Dermis microvascular lymphatic vessel endothelial cell (primary cell): ENCODE measurements around the gene NES. TPM values are rescaled to one million over a fixed set of nuclear protein-coding genes. Genes with fewer than 3 reads are reported as not detected.
"Not testable (repeated sequence)": the region's sequence is repeated elsewhere in the genome, so short reads cannot be mapped to it uniquely, and the experiment has no call there.

ENCODE experiments used
- DNase-seq, 2 donors: peaks; one replicate each; pipeline versions ENCODE4 v3.0.0 to v3.0.0-alpha.2; 2010; ENCODE audit warnings: low read depth in 2 of 2
- total RNA-seq: library from RNA; depleted of rRNA; stranded (reverse); fragments of >200 nt; gene quantifications from 2 replicates; pipeline ENCODE4 v1.2.1, GENCODE V29; 2014

NES gene
- total RNA-seq, 1 donor from 2014 or later = 55.1 TPM

DNA sequence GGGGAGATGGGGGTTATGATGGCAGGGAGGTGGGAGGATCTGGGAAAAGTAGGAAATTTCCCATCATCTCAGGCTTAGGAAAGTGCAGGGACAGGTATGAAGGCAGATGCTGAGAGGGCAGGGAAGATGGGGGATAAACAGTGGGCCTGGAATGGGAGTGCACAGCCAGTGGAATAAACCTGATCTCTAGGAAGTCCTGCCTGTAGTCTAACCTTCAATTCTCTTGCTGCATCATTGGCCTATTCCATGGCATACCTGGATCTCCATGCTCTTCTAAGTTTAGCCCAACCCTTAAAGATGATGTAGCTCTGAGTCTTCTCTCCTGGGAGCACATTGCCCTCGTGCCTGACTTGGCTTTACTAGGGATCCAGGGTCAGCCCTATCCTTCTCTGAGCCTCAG lies 32.6 kb downstream of the NES start:
- DNase-seq = no peak

DNA sequence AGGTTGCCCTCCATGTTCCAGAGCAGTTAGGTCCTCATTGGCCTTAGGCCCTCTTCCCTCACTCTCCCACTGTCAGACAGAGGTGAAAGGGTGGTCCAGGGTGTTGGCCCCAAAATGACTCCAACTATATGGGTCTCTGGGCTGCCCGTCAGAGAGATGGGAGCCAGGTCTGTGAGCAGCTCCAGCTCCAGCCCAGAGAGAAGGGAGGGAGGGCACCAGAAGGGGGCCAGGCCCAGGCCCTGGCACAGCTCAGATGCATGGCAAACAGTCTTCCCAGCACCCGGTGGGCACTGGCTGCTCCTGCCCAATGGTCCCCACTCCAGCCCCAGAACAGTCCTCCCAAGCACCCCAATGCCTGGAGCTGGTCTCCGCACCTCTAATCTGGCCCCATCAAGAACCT lies 33.1 kb downstream of the NES start:
- no peak for DNase-seq

DNA sequence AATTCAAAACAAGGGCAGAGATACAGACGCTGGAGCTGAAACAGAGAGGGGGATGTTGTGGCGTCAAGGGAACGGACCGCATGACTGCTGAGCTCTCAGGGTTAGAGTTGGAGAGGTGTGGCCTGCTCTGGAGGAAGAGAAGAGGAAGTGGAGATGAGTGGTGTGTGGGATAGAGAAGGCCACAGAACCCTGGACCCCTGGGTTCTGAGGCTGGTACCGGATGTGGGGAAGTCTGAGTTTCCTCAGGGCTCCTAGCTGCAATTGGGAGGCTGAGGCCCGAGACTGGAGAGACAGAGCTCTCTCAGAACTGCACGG lies 33.5 kb downstream of the NES start:
- DNase-seq = no peak

DNA sequence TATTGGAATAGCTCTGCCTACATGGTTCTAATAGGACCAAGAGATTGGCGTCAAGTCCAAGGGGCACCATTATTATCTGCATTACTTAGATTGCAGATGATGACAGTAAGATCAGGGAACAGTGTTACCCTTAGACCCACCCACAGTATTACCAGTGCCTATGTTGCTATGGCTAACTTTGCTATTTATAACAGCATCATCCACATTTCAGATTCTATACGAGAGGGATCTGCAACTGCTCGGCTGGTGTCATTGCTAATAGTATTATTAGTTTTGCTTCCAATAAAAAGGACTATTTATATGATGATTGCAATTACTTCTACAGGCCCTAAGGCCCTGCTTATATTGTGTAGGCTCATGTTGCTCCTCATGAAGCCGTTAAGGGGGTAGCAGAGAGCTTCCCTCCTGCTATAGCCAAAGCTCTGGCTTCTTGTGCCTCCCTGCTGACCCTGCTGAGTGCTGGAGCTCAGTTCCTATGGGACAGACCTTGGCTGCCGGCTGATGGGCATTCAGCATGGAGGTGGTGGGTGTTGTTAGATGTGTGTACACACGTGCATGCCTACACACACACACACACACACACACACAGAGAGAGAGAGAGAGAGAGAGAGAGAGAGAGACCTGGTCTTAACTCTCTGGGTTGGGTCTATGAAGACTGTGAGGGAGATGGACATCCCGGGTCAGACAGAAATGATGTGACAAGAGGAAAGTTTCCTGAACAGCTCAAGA lies 34.0 kb downstream of the NES start:
- DNase-seq = no peak

DNA sequence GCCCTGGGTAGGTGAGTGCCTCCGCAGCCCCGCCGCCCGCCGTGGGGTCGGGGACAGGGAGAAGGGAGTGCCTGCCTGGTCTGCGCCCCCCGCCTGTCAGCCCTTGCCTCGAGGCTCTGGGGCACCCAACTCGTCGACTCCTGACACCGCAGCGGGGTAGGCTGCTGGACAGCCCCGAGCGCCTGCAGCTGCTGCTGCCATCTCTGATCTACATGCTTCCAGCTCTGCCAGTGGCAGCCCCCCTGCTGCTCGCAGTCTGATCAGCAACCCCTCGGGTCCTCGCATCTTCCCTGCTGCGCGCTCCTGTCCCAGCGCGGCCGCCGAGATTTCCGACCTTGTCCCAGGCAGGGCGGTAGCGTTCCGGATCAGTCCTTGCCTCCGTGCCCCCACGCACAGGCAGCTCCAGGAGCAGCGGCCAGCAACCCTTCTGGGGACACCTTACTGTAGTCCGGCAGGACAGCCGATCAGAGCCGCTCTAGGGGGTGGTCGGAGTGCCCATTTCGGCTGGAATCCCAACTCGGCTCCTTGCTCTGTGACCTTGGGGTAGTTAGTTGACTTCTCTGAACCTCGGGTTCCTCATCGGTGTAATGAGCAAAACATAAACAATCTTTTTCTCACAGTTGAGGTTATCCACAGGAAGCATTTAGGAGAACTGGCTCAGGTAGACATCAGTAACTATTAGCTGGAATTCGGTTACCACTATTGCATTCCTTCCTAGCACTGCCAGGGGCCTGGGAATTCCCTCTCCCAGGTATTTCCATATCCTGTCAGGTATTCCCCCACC lies 34.8 kb downstream of the NES start:
- DNase-seq = no peak

DNA sequence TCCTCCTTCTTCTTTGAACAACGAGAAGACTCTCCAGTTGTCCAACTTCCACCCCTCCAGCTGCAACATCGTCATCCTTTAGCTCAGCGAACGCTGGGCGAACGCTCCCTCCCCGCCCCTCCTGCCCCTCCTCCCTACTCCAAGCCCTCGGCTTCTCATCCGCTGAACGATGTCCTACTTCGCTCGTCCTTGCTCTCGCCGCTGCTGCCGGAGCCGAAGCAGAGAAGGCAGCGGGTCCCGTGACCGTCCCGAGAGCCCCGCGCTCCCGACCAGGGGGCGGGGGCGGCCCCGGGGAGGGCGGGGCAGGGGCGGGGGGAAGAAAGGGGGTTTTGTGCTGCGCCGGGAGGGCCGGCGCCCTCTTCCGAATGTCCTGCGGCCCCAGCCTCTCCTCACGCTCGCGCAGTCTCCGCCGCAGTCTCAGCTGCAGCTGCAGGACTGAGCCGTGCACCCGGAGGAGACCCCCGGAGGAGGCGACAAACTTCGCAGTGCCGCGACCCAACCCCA lies 35.4 kb downstream of the NES start, which contains the start of gene BCAN:
BCAN (plus strand) TSS at position 357 of the 504 bp plus-strand sequence. CDS start 3,938 bp downstream, outside the sequence.
- DNase-seq = no peak

DNA sequence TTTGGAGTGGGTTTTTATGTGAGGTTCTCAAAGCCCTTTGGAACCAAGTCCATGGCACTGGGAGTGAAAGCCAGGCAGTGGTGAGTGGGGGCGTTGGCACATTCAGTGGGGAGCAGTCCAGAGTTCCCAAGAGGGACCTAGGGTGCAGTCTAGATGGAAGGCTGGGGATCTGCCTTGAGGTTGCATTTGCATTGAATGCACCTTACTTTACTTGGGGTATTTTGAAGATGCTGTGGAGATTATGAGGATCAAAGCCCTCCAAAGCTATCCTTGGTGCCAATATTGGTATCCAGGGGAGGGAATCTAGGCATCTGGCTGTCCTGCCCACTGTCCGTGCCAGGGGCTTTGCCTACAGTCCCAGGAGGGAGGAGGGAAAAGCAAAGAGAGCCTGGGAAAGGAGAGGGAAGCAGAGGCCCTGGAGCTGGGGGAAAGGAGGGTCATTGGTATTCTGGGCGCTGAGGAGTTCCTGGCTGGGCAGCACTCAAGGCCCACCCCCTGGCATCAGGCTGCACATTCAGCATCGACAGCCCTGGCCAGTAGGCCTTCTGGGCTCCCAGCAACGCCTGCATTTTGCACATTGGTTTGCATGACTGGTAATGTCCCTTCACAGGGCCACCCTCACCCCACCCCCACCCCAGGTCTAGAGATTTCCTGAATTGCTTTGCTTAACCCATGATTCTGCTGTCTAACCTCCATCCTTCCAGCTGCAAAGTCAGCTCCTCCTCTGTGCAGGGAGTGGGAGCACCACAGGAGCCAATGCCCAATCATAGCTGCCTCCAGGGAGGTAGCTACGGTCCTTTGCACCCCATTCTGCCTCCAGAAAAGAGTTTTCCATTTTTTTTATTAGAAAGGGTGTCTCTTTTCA lies 36.1 kb downstream of the NES start:
- DNase-seq = no peak

DNA sequence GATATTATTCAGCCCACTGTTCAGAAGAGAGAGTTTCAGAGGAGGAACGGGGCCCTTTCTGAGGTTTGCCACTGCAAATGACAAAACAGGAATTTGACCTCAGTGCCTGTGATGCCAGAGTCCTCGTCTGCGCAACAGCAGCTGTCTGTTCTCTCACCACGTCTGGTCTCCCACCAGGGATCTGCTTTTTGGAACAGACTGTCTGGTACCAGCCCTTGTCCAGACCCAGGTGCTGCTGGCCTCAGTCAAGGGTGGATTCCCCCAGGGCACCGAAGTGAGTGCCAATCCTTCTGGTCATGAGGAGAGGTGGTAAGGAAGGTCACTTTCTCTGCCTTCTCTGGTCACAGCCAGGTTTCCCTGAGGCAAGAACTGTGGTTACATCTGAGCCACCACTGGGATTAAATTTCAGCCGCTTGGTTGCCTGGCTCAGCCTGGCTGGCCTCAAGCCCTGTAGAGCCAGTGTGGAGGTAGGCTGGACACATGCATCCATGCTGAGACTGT lies 37.6 kb downstream of the NES start:
- no peak for DNase-seq

DNA sequence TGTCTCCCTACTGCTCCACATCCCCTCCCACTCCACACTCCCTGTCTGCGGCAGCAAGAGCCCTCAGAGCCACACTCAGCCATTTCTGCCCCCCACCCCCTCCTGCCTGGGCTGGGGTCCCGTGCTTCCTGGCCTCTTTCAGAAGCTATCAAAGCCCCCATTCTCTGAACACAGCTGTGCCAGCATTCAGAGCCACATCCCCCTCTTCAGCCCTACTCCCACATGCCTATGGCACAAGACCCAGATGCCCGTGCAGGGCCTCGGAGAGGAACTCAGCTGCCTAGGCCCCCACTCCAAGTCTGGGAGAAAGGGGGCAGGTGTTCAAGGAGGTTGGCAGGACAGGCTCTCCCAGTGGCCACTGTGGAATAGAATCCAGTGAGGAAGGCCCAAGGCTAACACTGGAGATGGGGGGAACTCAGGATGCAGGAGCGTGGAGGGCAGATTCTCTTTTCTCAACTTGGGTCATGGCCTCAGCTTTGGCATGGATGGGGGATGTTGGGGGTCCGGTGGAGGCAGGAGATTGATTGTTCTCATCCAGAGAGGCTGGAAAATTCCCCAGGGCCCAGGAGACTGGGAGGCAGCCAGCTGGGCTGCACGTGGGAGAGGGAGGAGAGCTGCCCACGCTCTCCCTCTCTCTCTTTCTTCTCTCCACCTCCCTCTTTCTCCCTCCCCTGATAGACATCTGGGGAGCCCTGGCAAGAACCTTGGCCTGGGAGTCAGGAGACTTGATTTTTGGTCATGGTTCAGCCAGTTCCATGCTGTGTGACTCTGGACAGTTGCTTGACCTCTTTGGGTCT lies 38.8 kb downstream of the NES start:
- no peak for DNase-seq

DNA sequence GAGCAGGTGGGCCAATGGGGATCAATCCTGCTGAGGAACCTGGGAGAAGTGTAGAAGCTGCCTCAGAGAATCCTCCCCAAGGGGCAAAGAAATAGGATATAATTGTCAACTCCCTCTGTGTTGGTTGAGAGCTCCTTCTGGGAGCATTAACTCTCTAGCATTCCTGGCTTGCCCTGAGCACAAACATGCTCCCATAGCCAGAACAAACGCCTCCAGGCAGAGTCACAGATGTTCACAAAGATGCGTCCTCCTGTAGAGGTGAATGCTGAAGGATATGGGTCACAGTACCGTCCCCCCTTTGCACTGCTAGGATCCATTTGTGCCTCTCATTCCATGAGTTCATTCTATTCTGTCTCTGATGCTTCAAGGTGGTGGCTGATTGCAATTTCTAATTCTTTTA lies 44.9 kb downstream of the NES start:
- DNase-seq = no peak

DNA sequence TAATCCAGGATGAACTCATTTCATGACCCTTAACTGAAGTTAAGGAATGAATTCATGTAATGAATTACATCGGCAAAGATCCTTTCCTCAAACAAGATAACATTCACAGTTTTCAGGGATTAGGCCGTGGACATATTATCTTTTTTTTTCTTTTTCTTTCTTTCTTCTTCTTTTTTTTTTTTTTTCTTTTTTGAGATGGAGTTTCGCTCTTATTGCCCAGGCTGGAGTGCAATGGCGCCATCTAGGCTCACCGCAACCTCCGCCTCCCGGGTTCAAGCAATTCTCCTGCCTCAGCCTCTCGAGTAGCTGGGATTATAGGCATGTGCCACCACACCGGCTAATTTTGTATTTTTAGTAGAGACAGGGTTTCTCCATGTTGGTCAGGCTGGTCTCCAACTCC lies 46.1 kb downstream of the NES start:
- not testable (repeated sequence) for DNase-seq

DNA sequence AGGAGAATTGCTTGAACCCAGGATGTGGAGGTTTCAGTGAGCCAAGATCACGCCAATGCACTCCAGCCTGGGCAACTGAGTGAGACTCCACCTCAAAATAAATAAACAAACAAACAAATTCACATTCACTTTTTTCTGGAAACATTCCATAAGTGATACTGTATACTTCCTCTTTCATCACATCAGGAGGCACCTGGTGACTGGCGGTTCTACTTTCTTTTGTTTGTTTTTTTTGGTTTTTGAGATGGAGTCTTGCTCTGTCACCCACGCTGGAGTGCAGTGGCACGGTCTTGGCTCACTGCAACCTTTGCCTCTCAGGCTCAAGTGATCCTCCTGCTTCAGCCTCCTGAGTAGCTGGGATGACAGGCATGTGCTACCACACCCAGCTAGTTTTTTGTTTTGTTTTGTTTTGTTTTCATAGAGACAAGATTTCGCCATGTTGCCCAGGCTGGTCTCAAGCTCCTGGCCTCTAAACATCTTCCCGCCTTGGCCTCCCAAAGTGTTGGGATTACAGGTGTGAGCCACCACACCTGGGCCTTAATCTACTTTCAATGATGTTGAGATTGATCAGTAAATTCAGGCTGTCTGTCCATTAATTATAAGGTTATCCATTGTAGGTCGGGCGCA lies 47.3 kb downstream of the NES start:
- DNase-seq = no peak

DNA sequence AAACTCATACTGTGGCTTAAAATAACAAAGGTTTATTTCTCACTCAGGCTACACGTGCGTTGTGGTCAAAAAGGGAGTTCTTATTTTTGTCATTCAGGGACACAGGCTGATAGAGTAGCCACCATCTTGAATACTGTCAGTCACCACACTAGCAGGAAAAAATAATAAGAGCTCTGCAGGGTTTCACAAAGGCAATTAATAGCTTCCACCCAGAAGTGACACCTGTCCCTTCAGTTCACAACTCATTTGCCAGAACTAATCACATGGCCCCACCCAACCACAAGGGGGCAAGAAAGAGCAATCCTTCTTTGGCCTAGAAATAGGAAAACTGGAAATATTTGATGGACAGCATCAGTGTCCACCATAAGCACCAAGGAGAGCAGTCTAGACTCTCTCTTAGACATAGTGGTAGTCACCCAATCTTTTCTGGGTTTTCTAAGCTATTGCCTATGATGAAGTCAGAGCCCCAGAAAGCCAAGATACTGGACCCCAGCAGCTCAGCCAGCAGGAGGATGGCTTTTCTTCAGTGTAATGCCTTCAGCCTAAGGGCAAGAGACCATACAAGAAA lies 49.8 kb downstream of the NES start:
- peak; percentile 54 to 69 for DNase-seq

DNA sequence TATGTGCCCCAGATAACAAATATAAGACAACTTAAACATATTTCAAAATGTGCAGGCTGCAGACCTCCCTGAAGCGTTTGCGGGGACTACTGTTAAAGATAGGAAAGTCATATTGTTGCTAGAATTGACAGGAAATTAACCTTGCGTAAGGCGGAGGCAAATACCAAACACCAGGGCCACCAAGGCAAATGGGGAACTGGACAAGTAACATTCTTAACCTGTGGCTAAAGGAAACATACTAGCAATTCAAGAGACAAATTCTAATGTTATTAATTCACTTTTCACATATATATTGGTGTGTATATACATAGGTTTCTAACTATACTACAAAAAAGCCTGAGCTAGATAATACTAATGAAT lies 51.1 kb downstream of the NES start:
- DNase-seq = no peak

DNA sequence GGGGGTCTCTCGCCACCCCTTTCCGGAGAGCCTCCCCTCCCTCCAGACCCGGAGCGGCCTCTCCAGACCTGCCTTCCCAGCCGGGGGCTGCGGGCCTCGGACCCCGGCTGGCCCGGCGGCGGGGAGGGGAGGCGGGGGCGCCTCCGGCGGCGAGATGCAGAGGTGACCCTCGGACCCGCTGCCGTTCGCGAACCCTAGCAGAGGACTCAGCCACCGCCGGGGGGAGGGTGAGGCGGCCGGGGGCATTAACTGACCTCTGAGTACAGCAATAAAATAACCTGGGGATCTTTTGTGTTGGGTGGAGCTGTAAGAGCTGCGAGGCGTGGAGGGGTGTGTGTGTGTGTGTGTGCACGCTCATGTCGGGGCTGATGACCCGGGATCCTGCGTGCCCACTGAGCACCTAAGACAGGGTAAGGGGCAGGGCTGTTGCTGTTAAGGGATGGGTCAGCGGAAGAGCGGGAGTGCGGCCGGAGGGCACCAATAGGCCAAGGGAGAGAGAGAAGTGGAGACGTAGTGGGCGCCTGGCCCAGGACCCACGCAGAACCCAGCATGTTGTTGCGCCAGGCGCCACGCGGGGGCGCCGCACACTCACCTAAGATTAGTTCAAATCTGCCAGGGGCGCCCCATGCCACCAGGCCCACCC lies 51.6 kb downstream of the NES start:
- DNase-seq = peak in 1 of 2 donors; percentile 44

DNA sequence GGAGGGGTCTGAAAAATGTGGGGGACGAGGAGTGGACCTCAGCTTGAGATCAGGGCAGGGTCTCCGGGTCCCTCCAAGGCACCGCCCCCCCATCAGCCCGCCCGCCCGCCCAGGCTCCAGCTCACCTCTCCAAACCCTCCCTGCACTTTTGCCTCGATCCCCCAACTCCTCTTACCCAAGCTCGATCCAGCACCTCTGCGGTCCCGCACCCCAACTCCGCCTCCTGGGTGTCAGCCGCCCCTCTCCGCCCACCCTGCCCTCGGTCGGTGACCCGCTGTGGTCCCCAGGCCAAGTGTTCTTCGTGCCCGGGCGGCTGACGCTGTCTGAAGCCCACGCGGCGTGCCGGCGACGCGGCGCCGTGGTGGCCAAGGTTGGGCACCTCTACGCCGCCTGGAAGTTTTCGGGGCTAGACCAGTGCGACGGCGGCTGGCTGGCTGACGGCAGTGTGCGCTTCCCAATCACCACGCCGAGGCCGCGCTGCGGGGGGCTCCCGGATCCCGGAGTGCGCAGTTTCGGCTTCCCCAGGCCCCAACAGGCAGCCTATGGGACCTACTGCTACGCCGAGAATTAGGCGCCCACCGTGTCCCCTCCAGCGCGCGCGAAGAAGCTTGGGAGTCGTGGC lies 52.3 kb downstream of the NES start:
- DNase-seq = no peak

DNA sequence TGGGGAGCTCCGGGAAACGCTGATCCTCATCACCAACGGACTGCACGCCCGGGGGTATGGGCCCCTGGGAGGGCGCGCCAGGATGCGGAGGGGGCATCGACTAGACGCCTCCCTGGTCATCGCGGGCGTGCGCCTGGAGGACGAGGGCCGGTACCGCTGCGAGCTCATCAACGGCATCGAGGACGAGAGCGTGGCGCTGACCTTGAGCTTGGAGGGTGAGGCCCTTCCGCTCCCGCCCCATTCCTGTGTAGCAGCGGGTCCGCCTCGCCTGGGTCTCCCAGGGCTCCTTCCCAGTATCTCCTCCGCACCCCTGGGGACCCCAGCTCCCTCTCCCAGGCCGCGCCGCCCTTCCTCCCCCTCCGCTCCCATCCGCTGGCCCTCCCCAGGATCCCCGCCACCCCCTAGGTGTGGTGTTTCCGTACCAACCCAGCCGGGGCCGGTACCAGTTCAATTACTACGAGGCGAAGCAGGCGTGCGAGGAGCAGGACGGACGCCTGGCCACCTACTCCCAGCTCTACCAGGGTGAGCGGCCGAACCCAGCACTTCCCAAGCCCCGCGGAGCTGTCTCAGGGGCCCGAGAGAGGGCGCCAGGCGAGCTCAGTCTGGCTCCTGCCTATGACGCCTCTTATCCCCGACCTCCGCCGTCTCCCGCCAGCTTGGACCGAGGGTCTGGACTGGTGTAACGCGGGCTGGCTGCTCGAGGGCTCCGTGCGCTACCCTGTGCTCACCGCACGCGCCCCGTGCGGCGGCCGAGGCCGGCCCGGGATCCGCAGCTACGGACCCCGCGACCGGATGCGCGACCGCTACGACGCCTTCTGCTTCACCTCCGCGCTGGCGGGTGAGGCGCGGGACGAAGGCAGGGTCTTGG lies 53.0 kb downstream of the NES start:
- peak in 1 of 2 donors; percentile 57 for DNase-seq

DNA sequence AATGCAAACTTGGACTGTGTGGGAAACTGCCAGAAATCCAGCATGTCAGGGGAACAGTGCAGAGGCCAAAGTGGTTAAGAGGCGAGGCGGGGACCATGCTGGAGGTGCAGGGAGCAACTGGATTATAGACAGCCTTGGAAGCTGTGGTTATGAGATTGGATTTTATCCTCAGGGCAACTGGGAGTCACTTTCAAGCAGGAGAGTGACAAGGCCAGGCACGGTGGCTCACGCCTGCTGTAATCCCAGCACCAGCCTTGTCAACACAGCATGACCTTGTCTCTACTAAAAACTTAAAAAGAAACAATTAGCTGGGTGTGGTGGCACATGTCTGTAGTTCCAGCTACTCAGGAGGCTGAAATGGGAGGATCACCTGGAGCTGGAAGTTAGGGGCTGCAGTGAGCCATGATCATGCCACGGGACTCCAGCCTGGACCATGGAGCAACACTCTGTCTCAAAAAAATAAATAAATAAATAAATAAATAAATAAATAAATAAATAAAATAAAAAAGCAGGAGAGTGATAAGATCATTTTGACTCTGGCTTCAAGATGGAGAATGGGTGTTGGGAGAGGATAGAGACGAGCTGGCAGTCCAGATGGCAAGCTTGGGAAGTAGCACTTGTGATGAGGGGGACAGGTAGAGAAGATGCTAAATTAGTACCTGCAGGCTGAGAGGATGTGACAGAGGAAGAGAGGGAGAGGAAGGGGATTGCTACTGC lies 54.5 kb downstream of the NES start:
- DNase-seq = no peak
